Mammary epithelial cell (primary cell): ENCODE measurements around the gene DNAH1.

ENCODE experiments used
- EZH2 ChIP-seq: IDR thresholded peaks from 2 replicates; pipeline ENCODE4 v1.6.1; 2012; ENCODE audit warnings: low read length, inconsistent platforms, borderline replicate concordance
- TF ChIP-seq, protein P1 (sequence below), 2 donors: IDR thresholded peaks in 1 of 2; conservative IDR thresholded peaks in 1 of 2; 2 replicates each; pipeline ENCODE4 v1.5.1; 2011 to 2012; ENCODE audit warnings: inconsistent platforms in 2 of 2, low read length in 2 of 2, mild to moderate bottlenecking in 2 of 2, control low read depth in 1 of 2, low read depth in 1 of 2; ENCODE audit not compliant: insufficient read depth in 1 of 2; ENCODE audit errors: extremely low read depth in 1 of 2

DNA sequence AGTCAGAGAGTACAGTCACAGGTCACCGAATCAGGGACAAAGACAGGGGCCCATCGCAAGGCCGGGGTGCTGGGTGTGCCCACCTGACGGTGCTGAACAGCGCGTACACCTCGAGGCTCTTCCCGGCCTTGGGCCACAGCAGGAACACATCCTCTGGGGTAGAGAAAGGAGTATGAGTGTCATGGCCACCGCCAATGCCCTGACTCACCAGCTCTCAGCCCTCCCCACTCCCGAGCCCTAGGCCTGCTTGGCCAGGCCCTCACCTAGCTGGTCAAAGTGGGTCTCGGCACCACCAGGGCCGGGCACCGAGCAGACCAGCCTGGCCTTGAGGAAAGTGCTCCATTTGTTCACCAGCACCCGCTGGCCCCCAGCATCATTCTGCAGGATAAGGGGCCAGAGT is 124.6 kb downstream of the DNAH1 start:
- TF ChIP-seq, protein P1, sequence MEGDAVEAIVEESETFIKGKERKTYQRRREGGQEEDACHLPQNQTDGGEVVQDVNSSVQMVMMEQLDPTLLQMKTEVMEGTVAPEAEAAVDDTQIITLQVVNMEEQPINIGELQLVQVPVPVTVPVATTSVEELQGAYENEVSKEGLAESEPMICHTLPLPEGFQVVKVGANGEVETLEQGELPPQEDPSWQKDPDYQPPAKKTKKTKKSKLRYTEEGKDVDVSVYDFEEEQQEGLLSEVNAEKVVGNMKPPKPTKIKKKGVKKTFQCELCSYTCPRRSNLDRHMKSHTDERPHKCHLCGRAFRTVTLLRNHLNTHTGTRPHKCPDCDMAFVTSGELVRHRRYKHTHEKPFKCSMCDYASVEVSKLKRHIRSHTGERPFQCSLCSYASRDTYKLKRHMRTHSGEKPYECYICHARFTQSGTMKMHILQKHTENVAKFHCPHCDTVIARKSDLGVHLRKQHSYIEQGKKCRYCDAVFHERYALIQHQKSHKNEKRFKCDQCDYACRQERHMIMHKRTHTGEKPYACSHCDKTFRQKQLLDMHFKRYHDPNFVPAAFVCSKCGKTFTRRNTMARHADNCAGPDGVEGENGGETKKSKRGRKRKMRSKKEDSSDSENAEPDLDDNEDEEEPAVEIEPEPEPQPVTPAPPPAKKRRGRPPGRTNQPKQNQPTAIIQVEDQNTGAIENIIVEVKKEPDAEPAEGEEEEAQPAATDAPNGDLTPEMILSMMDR (conservative IDR thresholded peaks at IDR 0.05 in 1 of 2, IDR thresholded peaks at IDR 0.05 in 1 of 2; ENCODE audit: extremely low read depth in 1 of 2, insufficient read depth in 1 of 2, low read depth in 1 of 2, low read length in 2 of 2), result no peak
- TF ChIP-seq EZH2, result no peak
